Activated T-cell treated with anti-CD3 and anti-CD28 coated beads, Interleukin-2, amount 50 U/mL, for 4 hours (primary cell): ENCODE results near the gene SLC35E2B. TPM values are rescaled to one million over a fixed set of nuclear protein-coding genes. Genes with fewer than 3 reads are reported as not detected.

Experiments used
- ATAC-seq, 2 donors: fragments of 200-7000 bp; cut with Tn5 transposase; one replicate each; pipeline ENCODE4 v1.10.0; 2021
- DNase-seq: peaks from one replicate; pipeline ENCODE4 v3.0.0-alpha.2; 2020
- H3K27me3 Mint-ChIP-seq: one replicate; pipeline ENCODE4 v1.8.0; 2021; ENCODE audit warnings: low read depth, mixed read lengths
- H3K36me3 Mint-ChIP-seq: one replicate; pipeline ENCODE4 v1.8.0; 2022; ENCODE audit warnings: mixed read lengths; ENCODE audit not compliant: insufficient read depth
- H3K4me1 Mint-ChIP-seq: one replicate; pipeline ENCODE4 v1.8.0; 2021; ENCODE audit warnings: low read depth, mixed read lengths
- H3K4me3 Mint-ChIP-seq: one replicate; pipeline ENCODE4 v1.8.0; 2021; ENCODE audit warnings: mild to moderate bottlenecking, moderate library complexity, mixed read lengths
- H3K9me3 Mint-ChIP-seq: one replicate; pipeline ENCODE4 v1.8.0; 2021; ENCODE audit warnings: mixed read lengths
- total RNA-seq, 3 donors: library from RNA; stranded (reverse); gene quantifications; one replicate each; pipeline ENCODE4 v1.2.1, GENCODE V29; 2021

Gene SLC35E2B
- total RNA-seq, 3 donors from 2014 or later = 14.8 to 27.2 (median 20.2) TPM

DNA sequence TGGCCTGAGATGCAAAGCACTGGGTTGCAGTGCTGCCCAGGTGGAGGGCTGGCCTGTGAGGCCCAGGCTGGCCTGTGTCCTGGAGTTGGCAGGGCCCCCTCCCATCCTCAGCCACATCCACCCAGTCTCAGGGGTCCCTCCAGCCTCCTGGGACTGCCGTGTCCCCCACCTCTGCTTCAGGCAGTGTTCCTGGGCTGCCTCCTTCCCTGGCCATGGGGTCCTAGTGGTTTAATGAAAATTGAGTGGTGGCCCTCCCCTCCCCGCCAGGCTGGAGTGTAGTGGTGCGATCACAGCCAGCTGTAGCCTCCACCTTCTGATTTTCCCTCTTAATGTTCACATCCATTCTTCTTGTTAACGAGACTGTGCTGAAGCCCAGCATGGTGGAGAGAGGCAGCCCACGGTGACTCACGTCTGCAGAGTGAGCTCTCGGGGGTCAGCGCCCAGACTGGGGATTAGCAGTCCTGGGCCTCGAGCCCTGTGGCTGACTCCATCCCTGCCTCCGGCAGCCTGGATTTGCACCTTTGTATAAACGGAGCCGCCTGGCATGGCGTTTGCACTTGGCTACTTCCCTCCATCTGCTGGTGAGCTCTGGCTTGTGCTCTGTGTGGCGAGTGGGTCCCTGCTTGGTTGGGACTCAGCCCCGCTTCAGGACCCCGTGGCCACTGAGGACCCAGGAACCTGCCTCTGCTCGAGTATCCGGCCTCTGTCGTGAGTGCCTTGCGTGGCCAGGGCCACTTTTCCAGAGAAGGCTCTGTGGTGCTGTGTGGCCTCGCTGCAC, 70.4 kb downstream of the SLC35E2B start:
- ATAC-seq = no peak
- Mint-ChIP-seq H3K9me3 (no peaks in the 10 kb centered on the region), H3K4me3 (no peak overlapping the region), H3K36me3 (peaks cover 3% of the 10 kb centered on the region), H3K27me3 (no peaks in the 10 kb centered on the region), H3K4me1 (peaks cover 9% of the 10 kb centered on the region)
- no peak for DNase-seq

DNA sequence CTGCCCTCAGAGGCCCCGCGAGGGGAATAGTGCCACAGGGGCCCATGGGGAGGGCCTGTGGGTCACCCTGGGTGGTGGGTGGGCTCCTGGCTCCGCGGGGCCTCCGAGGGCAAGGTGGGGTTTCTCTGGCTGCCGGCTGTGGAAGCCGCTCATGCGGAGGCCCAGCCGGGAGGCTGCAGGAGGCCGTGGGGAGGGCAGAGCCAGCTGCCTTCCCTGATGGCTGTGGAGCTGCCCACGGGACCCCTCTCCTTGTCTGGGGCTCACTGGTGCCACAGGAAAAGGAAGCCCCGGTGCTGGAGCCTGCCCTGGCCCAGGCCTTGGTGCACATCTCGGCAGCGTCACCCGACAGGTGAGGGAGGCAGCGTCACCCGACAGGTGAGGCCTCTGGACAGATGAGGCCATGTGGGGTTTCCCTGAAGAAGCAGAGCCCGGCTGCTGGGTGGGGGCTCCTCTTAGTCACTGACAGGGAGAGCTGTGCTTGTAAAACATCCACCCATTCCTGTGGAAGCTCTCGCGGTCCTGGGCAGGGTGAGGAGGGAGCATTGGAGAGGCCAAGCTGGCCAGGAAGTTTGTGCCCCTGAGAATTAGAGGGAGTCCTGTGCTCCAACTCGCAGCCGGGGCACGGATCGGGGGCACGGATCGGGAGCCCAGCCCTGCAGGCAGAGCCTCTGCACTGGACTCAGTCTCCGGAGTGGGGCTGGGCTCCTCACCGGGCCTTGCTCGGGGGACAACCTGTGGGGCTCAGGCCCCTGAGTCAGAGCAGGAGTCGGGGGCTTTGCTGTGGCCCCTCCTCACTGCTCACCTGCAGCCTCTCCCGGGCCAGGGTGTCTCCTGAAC, 71.2 kb downstream of the SLC35E2B start:
- H3K36me3 Mint-ChIP-seq = peaks cover 3% of the 10 kb centered on the region
- ATAC-seq (no peak), DNase-seq (no peak)
- H3K4me3 Mint-ChIP-seq = no peak overlapping the region
- H3K27me3 Mint-ChIP-seq = no peaks in the 10 kb centered on the region
- peaks cover 16% of the 10 kb centered on the region for H3K4me1 Mint-ChIP-seq
- H3K9me3 Mint-ChIP-seq = no peaks in the 10 kb centered on the region

DNA sequence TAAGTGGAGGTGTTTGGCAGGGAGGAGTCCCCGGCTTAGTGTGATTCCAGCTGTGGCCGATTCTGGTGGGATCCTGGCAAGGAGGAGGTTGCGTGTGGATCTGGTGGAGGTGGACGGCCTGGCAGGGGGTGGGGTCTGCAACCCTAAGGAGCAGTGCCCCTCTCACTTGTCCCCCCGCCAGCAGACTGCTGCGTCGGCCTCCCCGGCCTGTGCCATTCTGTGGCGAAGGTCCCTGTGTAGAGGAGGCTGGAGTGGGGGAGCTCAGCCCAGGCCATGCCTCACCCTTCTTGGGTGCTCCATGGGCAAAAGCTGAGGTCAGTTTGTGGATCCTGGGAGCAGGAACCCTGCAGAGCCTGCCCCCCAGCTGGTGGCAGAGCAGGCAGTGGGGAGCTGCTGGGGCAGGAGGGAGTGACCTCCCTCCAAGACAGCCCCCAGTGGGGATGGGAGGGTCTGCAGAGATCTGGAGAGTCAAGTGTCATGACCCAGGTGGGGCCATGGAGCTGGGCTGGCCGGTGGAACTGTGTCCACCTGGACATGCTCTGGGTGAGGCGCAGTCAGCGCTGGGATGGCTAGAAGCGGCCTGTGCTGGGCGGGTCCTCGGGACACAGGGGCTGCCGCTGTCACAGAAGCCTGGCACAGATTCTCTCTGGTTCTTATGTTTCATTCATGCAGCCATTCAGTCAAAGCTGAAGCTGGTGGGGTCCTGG, 72.0 kb downstream of the SLC35E2B start:
- peaks cover 3% of the 10 kb centered on the region for H3K36me3 Mint-ChIP-seq
- no peak overlapping the region for H3K4me3 Mint-ChIP-seq
- DNase-seq (no peak), ATAC-seq (no peak)
- H3K4me1 Mint-ChIP-seq = peaks cover 16% of the 10 kb centered on the region
- no peaks in the 10 kb centered on the region for H3K9me3 Mint-ChIP-seq
- no peaks in the 10 kb centered on the region for H3K27me3 Mint-ChIP-seq

DNA sequence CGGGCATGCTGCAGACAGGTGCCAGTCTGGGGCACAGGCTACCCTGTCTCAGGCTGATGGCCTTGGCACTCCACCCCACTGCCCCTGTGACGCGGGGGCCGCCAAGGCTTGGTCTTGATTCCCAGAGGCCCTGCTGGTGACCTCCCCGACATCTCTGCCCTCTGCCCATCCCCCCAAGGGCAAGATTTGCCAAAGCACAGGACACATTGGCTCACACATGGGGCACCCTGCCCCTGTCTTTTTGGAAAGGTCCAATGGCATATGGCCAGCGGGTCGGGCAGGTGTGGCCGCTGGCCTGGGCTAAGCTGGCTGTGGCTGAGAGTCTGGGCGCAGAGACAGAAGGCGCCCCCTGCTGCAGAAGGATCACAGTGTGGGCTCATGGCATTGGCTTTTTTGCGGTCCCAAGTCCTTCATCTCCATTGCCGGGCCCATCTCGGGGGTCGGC, 72.7 kb downstream of the SLC35E2B start:
- Mint-ChIP-seq H3K27me3 (no peaks in the 10 kb centered on the region), H3K36me3 (peaks cover 3% of the 10 kb centered on the region), H3K9me3 (no peaks in the 10 kb centered on the region), H3K4me1 (peaks cover 18% of the 10 kb centered on the region), H3K4me3 (no peak overlapping the region)
- ATAC-seq (no peak), DNase-seq (no peak)

DNA sequence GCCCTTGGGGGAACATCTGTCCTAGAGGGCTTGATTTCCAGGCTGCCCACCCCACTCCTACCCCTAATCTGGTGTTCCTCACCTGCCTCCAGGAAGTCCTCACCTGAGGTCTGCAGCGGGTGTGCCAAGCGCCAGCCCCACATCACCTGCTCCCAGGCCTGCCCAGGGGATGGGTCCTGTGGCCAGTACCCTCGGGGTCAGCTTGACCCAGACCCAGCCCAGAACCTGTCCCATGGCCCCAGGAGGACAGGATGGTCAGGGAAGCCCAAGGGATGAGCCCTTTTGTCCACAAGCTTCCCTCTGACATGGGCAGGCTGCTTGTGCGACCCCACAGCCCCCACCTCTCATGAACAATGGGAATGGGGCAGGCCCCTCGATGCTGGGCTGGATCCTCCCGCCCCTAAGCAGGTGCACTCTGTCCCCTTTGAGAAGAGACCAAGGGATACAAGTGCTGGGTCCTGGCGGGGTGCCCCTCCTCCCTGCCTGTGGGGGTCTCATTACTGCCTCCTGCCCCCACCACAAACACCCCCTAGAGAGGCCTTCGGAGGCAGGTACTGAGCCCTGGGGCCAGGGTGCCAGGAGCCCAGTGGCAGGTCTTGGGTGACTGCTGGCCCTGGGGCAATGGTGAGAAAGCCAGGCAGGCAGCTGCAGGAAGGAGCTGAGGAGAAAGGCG, 74.1 kb downstream of the SLC35E2B start:
- no peaks in the 10 kb centered on the region for H3K9me3 Mint-ChIP-seq
- H3K36me3 Mint-ChIP-seq = peaks cover 3% of the 10 kb centered on the region
- no peaks in the 10 kb centered on the region for H3K27me3 Mint-ChIP-seq
- peaks cover 32% of the 10 kb centered on the region for H3K4me1 Mint-ChIP-seq
- no peak for DNase-seq
- no peak overlapping the region for H3K4me3 Mint-ChIP-seq
- ATAC-seq = no peak

GRCh38 chr1:1617925-1618324, 74.7 kb downstream of the SLC35E2B start:
- peaks cover 3% of the 10 kb centered on the region for H3K36me3 Mint-ChIP-seq
- ATAC-seq (no peak), DNase-seq (no peak)
- H3K27me3 Mint-ChIP-seq = no peaks in the 10 kb centered on the region
- peaks cover 33% of the 10 kb centered on the region for H3K4me1 Mint-ChIP-seq
- no peaks in the 10 kb centered on the region for H3K9me3 Mint-ChIP-seq
- peak overlapping the region; percentile 82 for H3K4me3 Mint-ChIP-seq

DNA sequence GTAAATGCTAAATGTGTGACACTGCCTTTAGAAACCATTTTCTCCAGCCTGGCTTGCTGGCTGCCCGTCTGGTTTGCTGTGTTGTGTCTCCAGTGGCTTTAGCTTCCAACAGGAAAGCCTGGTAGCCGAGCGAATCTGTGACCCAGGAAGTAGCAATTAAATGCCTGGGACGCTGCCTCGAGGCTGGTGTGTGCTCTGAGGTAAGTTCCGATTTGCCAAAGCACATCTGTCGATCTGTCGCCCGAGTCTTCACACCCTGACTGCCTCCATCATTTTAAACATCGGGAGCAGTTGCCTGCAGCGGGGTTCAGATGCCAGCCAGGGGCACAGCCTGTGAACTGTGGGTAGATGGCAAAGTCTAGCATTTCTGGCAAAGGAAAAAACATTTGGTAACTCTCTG, 75.1 kb downstream of the SLC35E2B start:
- Mint-ChIP-seq H3K4me1 (peaks cover 29% of the 10 kb centered on the region), H3K27me3 (no peaks in the 10 kb centered on the region), H3K4me3 (peak overlapping the region; percentile 82), H3K36me3 (peaks cover 3% of the 10 kb centered on the region), H3K9me3 (no peaks in the 10 kb centered on the region)
- ATAC-seq = no peak
- no peak for DNase-seq

DNA sequence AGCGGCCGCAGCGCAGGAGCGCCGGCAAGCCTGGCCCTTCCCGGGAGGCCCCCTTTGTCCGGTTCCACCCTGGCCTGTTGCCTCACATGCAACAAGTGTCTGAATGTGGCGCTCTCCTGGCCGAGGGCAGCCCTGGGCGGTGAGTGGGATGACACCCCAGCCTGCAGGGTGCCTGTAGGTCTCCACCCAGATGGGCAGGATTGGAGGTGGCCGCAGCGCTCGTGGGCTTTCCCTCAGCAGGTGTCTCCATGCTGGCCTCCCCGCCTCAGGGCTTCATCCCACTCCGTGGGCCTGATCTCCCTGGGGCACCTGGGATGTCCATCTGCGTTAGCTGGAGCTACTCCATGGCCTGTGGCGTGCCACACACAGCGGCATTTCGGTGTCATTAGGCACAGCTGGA, 75.8 kb downstream of the SLC35E2B start:
- Mint-ChIP-seq H3K9me3 (no peaks in the 10 kb centered on the region), H3K36me3 (peaks cover 3% of the 10 kb centered on the region), H3K4me3 (peak overlapping the region; percentile 82), H3K4me1 (peaks cover 33% of the 10 kb centered on the region), H3K27me3 (no peaks in the 10 kb centered on the region)
- no peak for DNase-seq
- ATAC-seq = no peak

- Mint-ChIP-seq H3K27me3 (no peaks in the 10 kb centered on the region), H3K4me3 (peak overlapping the region; percentile 82), H3K4me1 (peaks cover 33% of the 10 kb centered on the region), H3K36me3 (peaks cover 3% of the 10 kb centered on the region), H3K9me3 (no peaks in the 10 kb centered on the region)
- peak; percentile 35 to 39 for ATAC-seq
- no peak for DNase-seq
Measured at GRCh38 chr1:1616045-1616790, 76.4 kb downstream of the SLC35E2B start.

- Mint-ChIP-seq H3K36me3 (peaks cover 3% of the 10 kb centered on the region), H3K4me1 (peaks cover 33% of the 10 kb centered on the region), H3K4me3 (peak within 1 kb of the TSS; percentile 93), H3K27me3 (no peaks in the 10 kb centered on the region), H3K9me3 (no peaks in the 10 kb centered on the region)
- DNase-seq = peak; percentile 98
- peak; percentile 89 for ATAC-seq
Measured at GRCh38 chr1:1615256-1616044, 77.1 kb downstream of the SLC35E2B start, which contains the start of gene MIB2. MIB2 (plus strand) TSS chr1:1615500; CDS start chr1:1623453, 7,953 bp downstream.

- DNase-seq (no peak), ATAC-seq (no peak)
- Mint-ChIP-seq H3K27me3 (no peaks in the 10 kb centered on the region), H3K4me1 (peaks cover 33% of the 10 kb centered on the region), H3K9me3 (no peaks in the 10 kb centered on the region), H3K4me3 (peak overlapping the region; percentile 93), H3K36me3 (peaks cover 3% of the 10 kb centered on the region)
Measured at GRCh38 chr1:1614954-1615255, 77.7 kb downstream of the SLC35E2B start.

- DNase-seq (peak; percentile 59), ATAC-seq (peak; percentile 9 to 18)
- peak overlapping the region; percentile 93 for H3K4me3 Mint-ChIP-seq
- no peaks in the 10 kb centered on the region for H3K27me3 Mint-ChIP-seq
- peaks cover 3% of the 10 kb centered on the region for H3K36me3 Mint-ChIP-seq
- H3K4me1 Mint-ChIP-seq = peaks cover 33% of the 10 kb centered on the region
- no peaks in the 10 kb centered on the region for H3K9me3 Mint-ChIP-seq
Measured at GRCh38 chr1:1614204-1614953, 78.2 kb downstream of the SLC35E2B start.
